IMR-90 (cell line): Measurements from ENCODE around the gene TEX261. TPM values are rescaled to one million over a fixed set of nuclear protein-coding genes. Genes with fewer than 3 reads are reported as not detected.
"Not testable (repeated sequence)": the region's sequence is repeated elsewhere in the genome, so short reads cannot be mapped to it uniquely, and the experiment has no call there.

Experiments used
- ATAC-seq: fragments of 200-7000 bp; cut with Tn5 transposase; 2 replicates; pipeline ENCODE4 v1.9.1; 2020; ENCODE audit warnings: low read depth, mild to moderate bottlenecking, moderate library complexity
- BruUV-seq: library from RNA; stranded (reverse); fragments of 400-500 nt; replicated peaks from 2 replicates; lab custom pipeline; 2021; lab: Mats Ljungman, UMichigan
- CTCF ChIA-PET: fragments of 300-600 bp; formaldehyde crosslinking; extraction: SDS; loops from one replicate; lab custom pipeline; 2021; ENCODE audit warnings: antibody characterized with exemption; lab: Yijun Ruan, JAX
- POLR2A ChIA-PET: fragments of 300-600 bp; sonication (Branson Sonifier 250); formaldehyde crosslinking; loops from one replicate; lab custom pipeline; 2022; ENCODE audit warnings: antibody characterized with exemption; ENCODE audit not compliant: unreplicated experiment; lab: Charles Lee
- DNase-seq: peaks from one replicate; pipeline ENCODE4 v3.0.0; 2013
- H2AFZ ChIP-seq: replicated peaks from 2 replicates; pipeline ENCODE3; 2013; ENCODE audit warnings: low read length, mild to moderate bottlenecking; ENCODE audit not compliant: poor library complexity
- H2AK5ac ChIP-seq: 2 replicates; pipeline ENCODE4 v1.6.1; 2013; ENCODE audit warnings: low read depth, low read length, inconsistent platforms
- H2AK9ac ChIP-seq: replicated peaks from 2 replicates; pipeline ENCODE3; 2013; ENCODE audit warnings: mild to moderate bottlenecking, low read depth, low read length, moderate library complexity; ENCODE audit not compliant: poor library complexity
- H2BK120ac ChIP-seq: 2 replicates; pipeline ENCODE4 v1.6.1; 2013; ENCODE audit warnings: low read depth, low read length, inconsistent platforms
- H2BK15ac ChIP-seq: 3 replicates; pipeline ENCODE4 v1.6.1; 2013; ENCODE audit warnings: low read depth, low read length, inconsistent platforms
- H2BK20ac ChIP-seq: 2 replicates; pipeline ENCODE4 v1.6.1; 2013; ENCODE audit warnings: low read depth, mild to moderate bottlenecking, inconsistent platforms, low read length, moderate library complexity
- H2BK5ac ChIP-seq: 2 replicates; pipeline ENCODE4 v1.6.1; 2013; ENCODE audit warnings: mild to moderate bottlenecking, low read depth, low read length, inconsistent platforms; ENCODE audit not compliant: poor library complexity, severe bottlenecking
- H3K14ac ChIP-seq: replicated peaks from 2 replicates; pipeline ENCODE4 v1.6.1; 2013; ENCODE audit warnings: low read depth, low read length, inconsistent platforms
- H3K18ac ChIP-seq: 2 replicates; pipeline ENCODE4 v1.6.1; 2013; ENCODE audit warnings: low read depth, low read length, control low read depth
- H3K23ac ChIP-seq: 2 replicates; pipeline ENCODE4 v1.6.1; 2013; ENCODE audit warnings: low read depth, low read length, inconsistent platforms
- H3K27ac ChIP-seq: 2 replicates; pipeline ENCODE4 v1.5.1; 2013; ENCODE audit warnings: mild to moderate bottlenecking, control low read depth, low read length; ENCODE audit not compliant: insufficient read depth
- H3K27me3 ChIP-seq: 2 replicates; pipeline ENCODE4 v1.6.1; 2013; ENCODE audit warnings: low read length; ENCODE audit not compliant: control insufficient read depth, insufficient read depth
- H3K36me3 ChIP-seq: 2 replicates; pipeline ENCODE4 v1.6.1; 2013; ENCODE audit warnings: low read length, mixed read lengths; ENCODE audit not compliant: control insufficient read depth, insufficient read depth
- H3K4ac ChIP-seq: 2 replicates; pipeline ENCODE4 v1.6.1; 2013; ENCODE audit warnings: low read depth, low read length, inconsistent platforms
- H3K4me1 ChIP-seq: 2 replicates; pipeline ENCODE4 v1.6.1; 2013; ENCODE audit warnings: low read length, mixed read lengths; ENCODE audit not compliant: control insufficient read depth, insufficient read depth
- H3K4me2 ChIP-seq: 2 replicates; pipeline ENCODE4 v1.6.1; 2013; ENCODE audit warnings: low read depth, mild to moderate bottlenecking, control low read depth, low read length, moderate library complexity
- H3K4me3 ChIP-seq: 2 replicates; pipeline ENCODE4 v1.5.1; 2013; ENCODE audit warnings: low read depth, mild to moderate bottlenecking, control low read depth, low read length, moderate library complexity; ENCODE audit not compliant: insufficient read depth
- H3K56ac ChIP-seq: 2 replicates; pipeline ENCODE4 v1.6.1; 2013; ENCODE audit warnings: low read length, inconsistent platforms; ENCODE audit not compliant: insufficient read depth; ENCODE audit errors: extremely low read depth
- H3K79me1 ChIP-seq, 2 experiments: 2 replicates each; pipeline ENCODE4 v1.6.1; 2013; ENCODE audit warnings: low read length in 2 of 2, inconsistent platforms in 1 of 2, low read depth in 1 of 2
- H3K9ac ChIP-seq: 2 replicates; pipeline ENCODE4 v1.6.1; 2013; ENCODE audit warnings: low read depth, low read length, control low read depth
- H3K9me1 ChIP-seq: 2 replicates; pipeline ENCODE4 v1.6.1; 2013; ENCODE audit warnings: low read length, inconsistent platforms; ENCODE audit not compliant: insufficient read depth
- H3K9me3 ChIP-seq: 2 replicates; pipeline ENCODE4 v1.6.1; 2013; ENCODE audit warnings: low read length; ENCODE audit not compliant: control insufficient read depth, insufficient read depth
- H4K20me1 ChIP-seq: 2 replicates; pipeline ENCODE4 v1.6.1; 2013; ENCODE audit warnings: low read length, inconsistent platforms; ENCODE audit not compliant: insufficient read depth
- H4K5ac ChIP-seq: 2 replicates; pipeline ENCODE4 v1.6.1; 2013; ENCODE audit warnings: mild to moderate bottlenecking, low read depth, low read length, control low read depth
- H4K8ac ChIP-seq, 2 experiments: 2 replicates each; pipeline ENCODE4 v1.6.1; 2013; ENCODE audit warnings: low read depth in 2 of 2, low read length in 2 of 2, control low read depth in 1 of 2, inconsistent platforms in 1 of 2
- H4K91ac ChIP-seq: 2 replicates; pipeline ENCODE4 v1.6.1; 2013; ENCODE audit warnings: low read depth, low read length, inconsistent platforms; ENCODE audit not compliant: insufficient read depth
- WGBS, 2 experiments: methylation state at CpG; one replicate each; pipeline versions ENCODE4 v1.1.5 to v1.1.7; 2013; ENCODE audit warnings: missing lambda C conversion rate in 2 of 2; ENCODE audit not compliant: insufficient read length in 1 of 2; ENCODE audit errors: extremely low coverage in 2 of 2; 5-methylcytosine and 5-hydroxymethylcytosine counted together
- dilution Hi-C: fragments of 300-500 bp; cut with HindIII; formaldehyde crosslinking; loops from one replicate; pipeline ENCODE4 v1.14.3; 2018; ENCODE audit warnings: low sequenced_read_pairs; ENCODE audit not compliant: unreplicated experiment
- in situ Hi-C: fragments of 300-500 bp; cut with MboI; formaldehyde crosslinking; loops from 3 replicates; pipeline ENCODE4 v1.14.3; 2019; ENCODE audit warnings: low sequenced_read_pairs, inconsistent platforms, mixed read lengths
- intact Hi-C: fragments of 100-400 bp; cut with micrococcal nuclease; formaldehyde crosslinking; loops from 2 replicates; pipeline ENCODE4 v1.10.0; 2022
- polyA plus RNA-seq, 3 experiments: library from polyadenylated mRNA; depleted of rRNA; stranded (reverse); fragments of >200 nt; gene quantifications; 2 replicates each; pipeline ENCODE4 v1.2.3, GENCODE V29; 2012; ENCODE audit warnings: low replicate concordance in 1 of 3
- total RNA-seq: library from RNA; depleted of rRNA; stranded (reverse); fragments of >200 nt; gene quantifications from 2 replicates; pipeline ENCODE4 v1.2.3, GENCODE V29; 2012

The TEX261 gene
- total and polyA plus RNA-seq, 2 of the 4 experiments (the other 2 are of a cell fraction): 26.3 to 69.8 TPM

DNA sequence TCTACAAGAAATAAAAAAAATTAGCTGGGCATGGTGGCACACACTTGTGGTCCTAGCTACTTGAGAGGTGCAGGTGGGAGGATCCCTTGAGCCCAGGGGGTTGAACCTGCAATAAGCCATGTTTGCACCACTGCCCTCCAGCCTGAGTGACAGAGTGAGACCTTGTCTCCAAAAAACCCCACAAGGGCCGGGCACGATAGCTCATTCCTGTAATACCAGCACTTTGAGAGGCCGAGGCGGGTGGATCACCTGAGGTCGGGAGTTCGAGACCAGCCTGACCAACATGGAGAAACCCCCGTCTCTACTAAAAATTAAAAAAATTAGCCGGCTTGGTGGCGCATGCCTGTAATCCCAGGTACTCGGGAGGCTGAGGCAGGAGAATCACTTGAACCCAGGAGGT is 5.3 kb upstream of the TEX261 start:
- in situ Hi-C loops, H3K79me1 ChIP-seq, H2BK5ac ChIP-seq, H3K9me3 ChIP-seq, H2AFZ ChIP-seq, CTCF ChIA-PET, H2BK20ac ChIP-seq, H4K8ac ChIP-seq, H4K20me1 ChIP-seq, H3K36me3 ChIP-seq, H3K27me3 ChIP-seq, H3K4ac ChIP-seq, POLR2A ChIA-PET, H4K91ac ChIP-seq, H2AK5ac ChIP-seq, ATAC-seq, H3K27ac ChIP-seq, H3K9ac ChIP-seq, H2AK9ac ChIP-seq, H3K4me3 ChIP-seq, H3K56ac ChIP-seq, H3K4me2 ChIP-seq, H3K9me1 ChIP-seq, H2BK120ac ChIP-seq, DNase-seq, H2BK15ac ChIP-seq, H3K23ac ChIP-seq, dilution Hi-C loops, H3K18ac ChIP-seq, BruUV-seq, H3K4me1 ChIP-seq, H4K5ac ChIP-seq, H3K14ac ChIP-seq: not testable (repeated sequence)
- intact Hi-C loops: loop anchor here (10.0 kb wide), 1 partner anchor 125 kb away; no protein-coding TSS in a partner anchor
- whole genome bisulfite sequencing, 2 experiments: 90% methylated on average over 2 of the region's 10 CpGs; no CpG with 5 or more reads in 1 of the 2 experiments
